ENCODE results near the gene WNT9A.

Gene WNT9A

DNA sequence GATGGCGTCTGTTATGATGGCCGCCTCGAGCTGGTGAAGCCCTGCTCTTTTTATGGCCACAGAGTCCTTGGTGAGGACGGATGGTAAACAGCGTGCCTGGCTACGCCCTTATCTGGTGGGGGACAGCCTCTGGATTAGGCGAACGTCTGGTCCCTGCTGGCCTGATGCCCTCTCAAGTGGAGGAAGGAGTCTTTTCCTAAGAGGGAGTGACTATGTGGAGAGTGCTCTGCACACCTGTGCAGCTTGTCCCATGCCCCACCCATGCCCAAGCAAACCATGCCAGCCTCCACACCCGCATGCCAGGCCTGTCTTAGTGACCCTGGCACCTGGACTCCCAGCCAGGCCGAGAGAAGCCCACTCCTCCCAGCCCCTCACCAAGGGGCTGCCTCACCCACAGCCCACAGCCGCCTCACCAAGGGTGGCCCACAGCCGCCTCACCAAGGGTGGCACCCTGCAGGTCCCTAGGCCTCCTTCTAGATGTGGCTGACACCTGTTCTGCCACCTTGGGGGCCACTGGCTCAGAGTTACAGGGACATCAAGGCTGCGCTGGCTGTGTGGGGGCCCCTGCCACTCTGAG is 40.2 kb downstream of the WNT9A start:
- Histone ChIP-seq H3K9ac (ENCODE audit: low read depth, low read length) (no peak overlapping the region), H3K36me3 (ENCODE audit: insufficient read depth, low read length) (no peaks in the 10 kb centered on the region), H3K4me1 (ENCODE audit: insufficient read depth, low read length) (peaks cover 19% of the 10 kb centered on the region), H3K9me3 (ENCODE audit: control insufficient read depth, insufficient read depth, low read length) (no peaks in the 10 kb centered on the region)

GRCh38 chr1:227906550-227907071 is 41.1 kb downstream of the WNT9A start:
- Histone ChIP-seq H3K9me3 (ENCODE audit: control insufficient read depth, insufficient read depth, low read length) (no peaks in the 10 kb centered on the region), H3K4me1 (ENCODE audit: insufficient read depth, low read length) (peaks cover 24% of the 10 kb centered on the region; the same call in 1 of the 2 replicates), H3K9ac (ENCODE audit: low read depth, low read length) (no peak overlapping the region), H3K36me3 (ENCODE audit: insufficient read depth, low read length) (no peaks in the 10 kb centered on the region)

DNA sequence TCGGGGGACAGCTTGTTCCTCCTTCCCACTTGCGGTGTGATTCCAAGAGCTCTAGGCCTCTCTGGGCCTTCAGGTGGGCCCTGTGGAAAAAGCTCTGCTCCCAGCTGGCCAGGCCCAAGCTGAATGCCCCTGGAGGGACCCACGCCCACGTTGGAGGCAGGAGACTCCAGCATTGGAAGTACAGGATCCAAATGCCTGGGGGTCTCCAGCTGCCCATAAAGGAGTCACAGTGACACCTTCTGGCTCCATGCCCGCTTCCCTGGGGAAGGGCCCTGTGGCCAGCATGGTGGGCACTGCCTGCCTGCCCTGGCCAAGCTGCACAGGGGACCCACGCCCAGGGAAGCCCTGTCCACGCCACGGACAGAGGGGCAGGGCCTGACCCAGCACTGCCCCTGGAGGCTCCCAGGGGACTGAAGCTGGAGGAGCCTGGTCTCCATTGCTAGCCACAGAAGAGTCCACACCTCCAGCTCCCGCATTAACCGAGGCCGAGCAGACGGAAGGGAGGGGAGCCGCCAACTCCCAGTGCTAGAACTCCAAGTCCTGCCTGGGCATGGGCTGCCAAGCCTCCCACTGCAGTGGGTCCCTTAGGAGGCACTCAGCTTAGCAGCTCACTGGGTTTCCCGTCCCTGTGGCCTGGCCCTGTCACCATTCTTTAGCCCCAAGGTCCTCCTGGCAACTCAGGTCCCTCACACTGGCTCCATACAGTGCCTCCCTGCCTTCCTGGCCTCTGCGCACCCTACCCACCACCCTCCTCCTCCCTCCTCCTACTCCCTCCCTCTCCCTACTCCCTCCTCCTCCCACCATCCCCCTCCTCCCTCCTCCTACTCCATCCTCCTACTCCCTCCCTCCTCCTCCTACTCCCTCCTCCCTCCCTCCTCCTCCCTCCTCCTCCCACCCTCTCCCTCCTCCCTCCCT is 41.9 kb downstream of the WNT9A start:
- Histone ChIP-seq H3K9ac (ENCODE audit: low read depth, low read length) (no peak overlapping the region), H3K36me3 (ENCODE audit: insufficient read depth, low read length) (no peaks in the 10 kb centered on the region)

DNA sequence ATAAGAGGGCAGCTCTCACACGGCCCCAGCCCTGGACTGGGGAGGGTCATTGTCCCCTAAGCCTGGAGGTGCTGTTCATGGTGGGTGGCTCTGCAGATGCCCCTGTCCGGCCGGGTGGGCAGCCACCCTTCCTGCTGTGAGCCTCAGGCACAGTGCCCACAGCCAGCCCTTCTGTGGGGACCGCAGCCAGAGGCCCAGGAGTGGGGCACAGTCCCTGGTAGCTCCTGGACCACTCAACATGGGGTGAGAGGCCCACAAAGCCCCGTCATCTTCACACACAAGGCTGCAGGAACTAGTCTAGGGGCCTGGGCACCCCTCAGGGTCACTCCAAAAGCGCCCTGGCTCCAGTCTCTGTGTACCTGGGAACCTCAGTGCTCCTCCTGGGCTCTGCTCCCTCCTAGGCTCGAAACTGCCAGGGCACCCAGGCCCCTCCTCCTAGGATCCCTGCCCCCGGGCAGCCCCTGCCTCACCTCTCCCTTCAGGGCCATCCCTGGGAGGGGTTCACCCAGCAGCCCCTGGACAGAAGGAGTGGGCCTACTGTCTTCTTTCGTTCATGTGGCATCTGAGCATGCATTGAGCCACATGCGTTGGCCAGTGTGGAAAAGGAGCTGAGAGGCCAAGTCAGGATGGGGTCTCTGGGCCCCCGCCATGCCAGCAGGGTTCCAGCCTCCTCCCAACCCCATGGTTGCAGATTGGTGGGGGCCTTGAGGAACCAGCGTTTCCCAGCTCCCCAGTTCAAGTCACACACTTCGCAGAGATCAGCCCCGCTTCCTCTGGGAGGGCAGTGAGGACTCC is 43.0 kb downstream of the WNT9A start:
- no peaks in the 10 kb centered on the region for H3K36me3 ChIP-seq (ENCODE audit: insufficient read depth, low read length)
- H3K4me1 ChIP-seq (ENCODE audit: insufficient read depth, low read length) = peaks cover 15% of the 10 kb centered on the region; the same call in 1 of the 2 replicates
- H3K9me3 ChIP-seq (ENCODE audit: control insufficient read depth, insufficient read depth, low read length) = no peaks in the 10 kb centered on the region
- no peak overlapping the region for H3K9ac ChIP-seq (ENCODE audit: low read depth, low read length)

More for the DNA sequence above, 41.9 kb downstream of the WNT9A start:
- Histone ChIP-seq H3K9me3 (ENCODE audit: control insufficient read depth, insufficient read depth, low read length) (no peaks in the 10 kb centered on the region), H3K4me1 (ENCODE audit: insufficient read depth, low read length) (peaks cover 23% of the 10 kb centered on the region; the same call in 1 of the 2 replicates)

DNA sequence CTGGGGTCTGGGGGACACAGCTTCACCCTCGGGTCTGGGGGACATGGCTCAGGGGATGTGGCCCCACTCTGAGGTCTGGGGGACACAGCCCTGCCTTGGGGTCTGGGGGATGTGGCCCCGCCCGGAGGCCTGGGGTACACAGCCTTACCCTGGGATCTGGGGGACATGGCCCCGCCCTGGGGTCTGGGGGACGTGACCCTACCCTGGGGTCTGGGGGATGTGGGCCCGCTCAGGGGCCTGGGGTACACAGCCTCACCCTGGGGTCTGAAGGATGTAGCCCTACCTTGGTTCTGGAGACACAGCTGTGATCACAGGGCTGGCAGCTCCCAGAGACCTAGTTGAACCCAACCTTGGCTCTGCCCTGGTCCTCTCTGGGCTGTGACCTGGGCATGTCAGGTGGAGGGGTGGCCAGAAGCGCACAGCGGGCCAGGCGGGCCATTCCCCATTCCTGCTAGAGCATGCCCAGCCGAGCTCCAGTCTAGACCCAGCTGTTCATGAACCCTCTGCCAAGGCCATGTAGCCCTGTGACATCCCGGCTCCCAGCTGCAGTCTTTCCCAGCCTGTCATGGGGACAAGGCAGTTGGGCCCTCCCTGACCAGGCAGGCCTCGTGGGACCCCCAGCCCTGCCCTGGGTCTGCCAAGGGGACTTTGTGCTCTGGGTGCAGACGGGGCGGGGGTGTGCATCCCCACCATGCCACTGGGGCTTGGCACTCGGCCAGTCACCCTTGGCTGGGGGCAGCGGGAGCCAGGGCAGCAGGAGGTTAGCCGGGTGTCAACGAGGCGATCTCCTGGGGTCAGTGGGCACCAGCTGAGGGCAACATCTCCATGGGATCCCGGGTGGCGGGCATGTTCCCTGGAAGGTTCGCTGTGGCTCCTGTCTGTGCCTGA is 43.9 kb downstream of the WNT9A start:
- Histone ChIP-seq H3K4me1 (ENCODE audit: insufficient read depth, low read length) (peaks cover 15% of the 10 kb centered on the region; the same call in 1 of the 2 replicates), H3K36me3 (ENCODE audit: insufficient read depth, low read length) (no peaks in the 10 kb centered on the region), H3K9me3 (ENCODE audit: control insufficient read depth, insufficient read depth, low read length) (no peaks in the 10 kb centered on the region), H3K9ac (ENCODE audit: low read depth, low read length) (no peak overlapping the region)

- H3K9me3 ChIP-seq (ENCODE audit: control insufficient read depth, insufficient read depth, low read length) = no peaks in the 10 kb centered on the region
- no peaks in the 10 kb centered on the region for H3K36me3 ChIP-seq (ENCODE audit: insufficient read depth, low read length)
- peaks cover 15% of the 10 kb centered on the region; the same call in 1 of the 2 replicates for H3K4me1 ChIP-seq (ENCODE audit: insufficient read depth, low read length)
- no peak overlapping the region for H3K9ac ChIP-seq (ENCODE audit: low read depth, low read length)
Observed at GRCh38 chr1:227903061-227903521, 44.6 kb downstream of the WNT9A start.

DNA sequence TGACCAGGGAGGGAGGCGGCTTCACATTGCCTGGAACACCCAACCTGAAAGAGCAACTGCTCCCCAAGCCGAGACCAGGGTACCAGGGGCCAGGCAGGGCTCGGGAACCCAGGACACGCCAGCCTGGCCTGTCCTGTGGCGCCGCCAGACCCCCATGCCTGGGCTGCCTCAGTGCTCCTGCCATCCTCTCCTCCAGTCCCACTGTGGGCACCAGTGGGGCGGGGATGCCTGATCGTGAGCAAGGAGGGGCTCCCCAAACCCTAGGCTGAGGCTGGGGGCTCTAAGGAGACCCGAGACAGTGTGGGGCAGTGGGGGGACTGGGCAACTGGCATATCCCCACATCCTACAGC is 45.1 kb downstream of the WNT9A start:
- Histone ChIP-seq H3K9me3 (ENCODE audit: control insufficient read depth, insufficient read depth, low read length) (no peaks in the 10 kb centered on the region), H3K36me3 (ENCODE audit: insufficient read depth, low read length) (no peaks in the 10 kb centered on the region), H3K4me1 (ENCODE audit: insufficient read depth, low read length) (peaks cover 15% of the 10 kb centered on the region; the same call in 1 of the 2 replicates), H3K9ac (ENCODE audit: low read depth, low read length) (no peak overlapping the region)

- Histone ChIP-seq H3K9me3 (ENCODE audit: control insufficient read depth, insufficient read depth, low read length) (no peaks in the 10 kb centered on the region), H3K9ac (ENCODE audit: low read depth, low read length) (no peak overlapping the region), H3K36me3 (ENCODE audit: insufficient read depth, low read length) (no peaks in the 10 kb centered on the region), H3K4me1 (ENCODE audit: insufficient read depth, low read length) (peaks cover 11% of the 10 kb centered on the region; the same call in 1 of the 2 replicates)
Observed at GRCh38 chr1:227901906-227902640, 45.7 kb downstream of the WNT9A start.

DNA sequence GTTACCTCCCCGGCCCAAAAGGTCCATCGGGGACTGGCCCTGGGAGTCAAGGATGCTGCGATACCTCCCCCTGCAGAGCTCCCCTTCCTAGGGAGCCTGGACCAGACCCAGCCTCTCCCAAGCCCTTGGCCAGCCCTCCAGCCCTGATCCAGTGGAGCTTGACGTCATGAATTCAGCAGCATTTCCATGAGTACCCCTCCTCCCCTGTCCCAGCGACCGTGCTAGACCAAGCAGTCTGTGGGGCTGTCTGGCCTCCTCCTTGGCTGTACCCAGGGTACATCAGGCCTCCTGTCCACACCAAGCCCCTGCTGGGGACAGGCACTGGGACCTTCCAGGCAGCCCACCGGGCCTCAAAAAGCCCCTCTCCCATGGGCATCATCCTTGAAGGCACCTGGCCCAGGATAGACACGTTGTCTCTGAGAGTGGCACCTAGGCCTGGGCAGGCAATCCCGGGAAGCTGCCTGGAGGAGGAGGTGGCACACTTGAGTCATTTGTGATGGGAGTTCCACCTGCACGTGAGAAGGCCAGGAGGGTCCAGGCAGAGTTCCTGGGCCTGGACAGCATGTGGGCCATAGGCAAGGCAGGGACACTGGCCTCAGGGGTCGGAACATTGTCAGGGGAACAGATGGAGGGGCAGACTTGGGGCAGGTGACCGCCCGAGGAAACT is 46.4 kb downstream of the WNT9A start:
- H3K36me3 ChIP-seq (ENCODE audit: insufficient read depth, low read length) = no peaks in the 10 kb centered on the region
- H3K9me3 ChIP-seq (ENCODE audit: control insufficient read depth, insufficient read depth, low read length) = no peaks in the 10 kb centered on the region

DNA sequence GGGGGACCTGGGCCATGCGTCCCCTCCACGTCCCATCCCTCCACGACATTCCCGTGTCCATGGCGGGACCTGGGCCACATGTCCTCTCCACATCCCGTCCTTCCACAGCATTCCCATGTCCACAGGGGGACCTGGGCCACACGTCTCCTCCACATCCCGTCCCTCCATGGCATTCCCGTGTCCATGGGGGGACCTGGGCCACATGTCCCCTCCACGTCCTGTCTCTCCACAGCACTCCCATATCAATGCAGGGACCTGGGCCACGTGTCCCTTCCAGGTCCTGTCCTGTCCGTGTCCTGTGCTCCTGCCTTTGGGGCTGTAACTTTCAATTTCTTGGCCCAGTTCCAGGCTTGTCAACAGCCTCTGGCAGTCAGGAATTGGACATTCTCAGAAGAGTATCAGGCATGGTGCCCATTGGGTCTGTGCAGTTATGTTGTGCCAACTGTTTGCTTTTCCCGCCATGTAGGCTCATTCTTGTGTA is 47.1 kb downstream of the WNT9A start:
- Histone ChIP-seq H3K9me3 (ENCODE audit: control insufficient read depth, insufficient read depth, low read length) (no peaks in the 10 kb centered on the region), H3K36me3 (ENCODE audit: insufficient read depth, low read length) (no peaks in the 10 kb centered on the region), H3K4me1 (ENCODE audit: insufficient read depth, low read length) (peaks cover 14% of the 10 kb centered on the region; the same call in 1 of the 2 replicates)

More for the DNA sequence above, 46.4 kb downstream of the WNT9A start:
- H3K4me1 ChIP-seq (ENCODE audit: insufficient read depth, low read length) = peaks cover 9% of the 10 kb centered on the region; the same call in 1 of the 2 replicates
- H3K9ac ChIP-seq (ENCODE audit: low read depth, low read length) = no peak overlapping the region

DNA sequence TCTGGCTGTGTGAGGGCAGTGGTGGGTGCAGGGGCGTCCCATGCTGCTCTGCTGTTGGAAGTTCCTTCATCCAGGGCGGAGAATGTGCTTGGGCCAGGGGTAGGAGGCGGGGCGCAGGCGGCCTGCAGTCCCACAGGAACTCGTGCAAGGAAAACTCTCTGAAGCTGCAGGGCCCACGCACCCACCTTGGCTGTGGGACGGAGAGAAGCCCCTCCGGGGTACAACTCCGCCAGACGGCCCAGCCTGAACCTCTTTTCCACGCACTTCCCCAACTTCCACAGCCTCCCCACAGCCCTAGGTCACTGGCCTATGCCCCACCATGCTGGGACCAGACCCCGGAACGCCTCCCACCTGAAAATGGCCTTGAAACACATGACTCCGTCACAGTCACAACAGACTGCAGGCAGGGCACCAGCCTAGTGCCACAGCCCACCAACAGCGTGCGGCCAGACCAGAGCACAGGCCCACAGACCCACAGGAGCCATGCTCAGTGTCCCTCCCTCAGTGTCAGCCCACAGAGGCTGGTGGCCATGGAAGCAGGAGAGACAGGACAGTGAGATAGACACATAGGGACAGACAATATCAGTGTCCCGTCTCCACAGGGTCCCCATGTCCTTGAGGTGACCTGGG is 47.8 kb downstream of the WNT9A start:
- no peaks in the 10 kb centered on the region for H3K9me3 ChIP-seq (ENCODE audit: control insufficient read depth, insufficient read depth, low read length)
- H3K9ac ChIP-seq (ENCODE audit: low read depth, low read length) = no peak overlapping the region
- H3K36me3 ChIP-seq (ENCODE audit: insufficient read depth, low read length) = no peaks in the 10 kb centered on the region
- H3K4me1 ChIP-seq (ENCODE audit: insufficient read depth, low read length) = peaks cover 14% of the 10 kb centered on the region; the same call in 1 of the 2 replicates

More for the DNA sequence above, 47.1 kb downstream of the WNT9A start:
- H3K9ac ChIP-seq (ENCODE audit: low read depth, low read length) = no peak overlapping the region

Measured in ES-I3 (cell line).